ENCODE data around the gene GRM3. TPM values are rescaled to one million over a fixed set of nuclear protein-coding genes. Genes with fewer than 3 reads are reported as not detected.

The GRM3 gene
- total RNA-seq, 2 experiments from 2014 or later, result not detected

DNA sequence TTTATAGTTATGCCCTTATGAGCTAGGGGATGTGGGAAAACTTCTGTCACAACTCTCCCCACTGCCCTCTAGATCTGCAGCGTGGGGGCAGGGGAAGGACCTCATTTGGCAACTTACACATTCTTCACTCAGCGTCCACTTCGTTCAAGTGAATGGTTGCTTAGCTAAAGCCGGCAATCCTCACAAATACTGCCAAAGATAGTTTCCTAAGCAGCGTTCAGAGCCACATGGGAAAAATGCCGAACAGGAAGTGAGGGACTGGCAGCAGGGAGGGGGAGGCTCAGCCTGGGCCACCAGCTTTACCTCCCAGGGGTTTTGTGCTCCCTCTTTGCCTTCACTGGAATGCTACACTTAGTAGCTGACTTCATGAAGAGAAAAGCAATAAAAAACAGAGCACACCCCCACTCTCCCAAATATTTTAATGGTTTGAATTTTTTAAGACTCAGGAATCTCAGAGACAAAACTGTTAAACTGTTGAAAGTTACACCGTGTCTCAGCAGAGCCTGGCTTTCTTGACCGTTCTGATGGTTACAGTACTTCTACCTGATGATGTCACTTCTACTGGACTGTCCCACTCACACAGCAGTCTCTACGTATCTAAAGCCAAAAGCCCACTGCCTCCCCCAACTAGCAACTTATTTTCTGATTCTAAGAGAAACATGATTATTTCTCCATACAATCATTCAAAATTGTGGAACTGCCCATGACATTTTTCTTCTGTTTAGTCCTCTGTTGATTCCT is 10.4 kb downstream of the GRM3 start:
- no TSS peak for BruUV-seq (replicated peaks)
- no peaks in the 10 kb centered on the region for H4K20me1 ChIP-seq (ENCODE audit: insufficient read depth, low read length)
- DNase-seq (ENCODE audit: low spot score), result no peak
- TF ChIP-seq EZH2phosphoT487 (IDR thresholded peaks at IDR 0.05; ENCODE audit: borderline replicate concordance, low read depth, low read length), result no peak
- TF ChIP-seq, protein P1, sequence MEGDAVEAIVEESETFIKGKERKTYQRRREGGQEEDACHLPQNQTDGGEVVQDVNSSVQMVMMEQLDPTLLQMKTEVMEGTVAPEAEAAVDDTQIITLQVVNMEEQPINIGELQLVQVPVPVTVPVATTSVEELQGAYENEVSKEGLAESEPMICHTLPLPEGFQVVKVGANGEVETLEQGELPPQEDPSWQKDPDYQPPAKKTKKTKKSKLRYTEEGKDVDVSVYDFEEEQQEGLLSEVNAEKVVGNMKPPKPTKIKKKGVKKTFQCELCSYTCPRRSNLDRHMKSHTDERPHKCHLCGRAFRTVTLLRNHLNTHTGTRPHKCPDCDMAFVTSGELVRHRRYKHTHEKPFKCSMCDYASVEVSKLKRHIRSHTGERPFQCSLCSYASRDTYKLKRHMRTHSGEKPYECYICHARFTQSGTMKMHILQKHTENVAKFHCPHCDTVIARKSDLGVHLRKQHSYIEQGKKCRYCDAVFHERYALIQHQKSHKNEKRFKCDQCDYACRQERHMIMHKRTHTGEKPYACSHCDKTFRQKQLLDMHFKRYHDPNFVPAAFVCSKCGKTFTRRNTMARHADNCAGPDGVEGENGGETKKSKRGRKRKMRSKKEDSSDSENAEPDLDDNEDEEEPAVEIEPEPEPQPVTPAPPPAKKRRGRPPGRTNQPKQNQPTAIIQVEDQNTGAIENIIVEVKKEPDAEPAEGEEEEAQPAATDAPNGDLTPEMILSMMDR (conservative IDR thresholded peaks at IDR 0.05; ENCODE audit: low read length), result no peak
- no peaks in the 10 kb centered on the region for H3K36me3 ChIP-seq (ENCODE audit: insufficient read depth, low read length)
- H3K4me2 ChIP-seq (ENCODE audit: low read length), result no peak overlapping the region
- ChIA-PET POLR2A (interaction anchor here (0.7 kb wide), 1 partner anchor 342 kb away, joined by 3 read pairs; no protein-coding TSS in a partner anchor), CTCF (ENCODE audit: unreplicated experiment) (no interaction called here)
- H3K4me1 ChIP-seq (ENCODE audit: insufficient read depth, low read length, poor library complexity, severe bottlenecking), result no peaks in the 10 kb centered on the region
- no peaks in the 10 kb centered on the region for H3K79me2 ChIP-seq (ENCODE audit: insufficient read depth, low read depth, low read length)
- no peak overlapping the region for H3K27ac ChIP-seq (ENCODE audit: low read depth, low read length, poor library complexity, severe bottlenecking)
- intact Hi-C loops (cut with micrococcal nuclease; ENCODE audit: unreplicated experiment), result no loop called here
- no peaks in the 10 kb centered on the region for H3K9me3 ChIP-seq (ENCODE audit: low read length)
- H3K4me3 ChIP-seq (ENCODE audit: low read depth, low read length, poor library complexity, severe bottlenecking), result no peak overlapping the region
- no peaks in the 10 kb centered on the region for H3K9me2 ChIP-seq (ENCODE audit: insufficient read depth, low read length)
- no peak overlapping the region for H2AFZ ChIP-seq (ENCODE audit: low read length)

DNA sequence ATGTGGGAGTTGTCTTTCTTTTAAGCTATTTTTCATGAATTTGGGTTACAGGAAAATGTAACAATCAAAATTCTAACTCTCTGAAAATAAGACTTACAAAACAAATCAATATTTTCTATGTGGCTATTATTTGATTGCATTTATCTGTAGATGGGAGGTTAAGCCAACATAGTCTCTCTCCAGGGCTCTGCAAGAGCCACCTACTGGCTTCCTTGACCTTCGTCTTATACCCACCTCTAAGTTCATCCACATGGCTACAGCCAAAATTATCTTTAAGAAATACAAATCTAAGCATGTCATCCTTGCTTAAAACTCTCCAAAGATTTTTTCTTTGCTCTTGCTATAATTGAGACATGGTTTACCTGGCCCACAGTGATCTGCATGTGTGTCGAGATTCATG is 14.2 kb downstream of the GRM3 start:
- TF ChIP-seq, protein P1 (conservative IDR thresholded peaks at IDR 0.05; ENCODE audit: low read length), result no peak
- TF ChIP-seq EZH2phosphoT487 (IDR thresholded peaks at IDR 0.05; ENCODE audit: borderline replicate concordance, low read depth, low read length), result no peak
- Histone ChIP-seq H2AFZ (ENCODE audit: low read length) (no peak overlapping the region), H3K4me2 (ENCODE audit: low read length) (no peak overlapping the region), H3K9me3 (ENCODE audit: low read length) (no peaks in the 10 kb centered on the region), H3K36me3 (ENCODE audit: insufficient read depth, low read length) (no peaks in the 10 kb centered on the region), H3K79me2 (ENCODE audit: insufficient read depth, low read depth, low read length) (no peaks in the 10 kb centered on the region), H3K4me3 (ENCODE audit: low read depth, low read length, poor library complexity, severe bottlenecking) (no peak overlapping the region), H3K4me1 (ENCODE audit: insufficient read depth, low read length, poor library complexity, severe bottlenecking) (no peaks in the 10 kb centered on the region), H3K27ac (ENCODE audit: low read depth, low read length, poor library complexity, severe bottlenecking) (no peak overlapping the region), H4K20me1 (ENCODE audit: insufficient read depth, low read length) (no peaks in the 10 kb centered on the region), H3K9me2 (ENCODE audit: insufficient read depth, low read length) (no peaks in the 10 kb centered on the region)
- ChIA-PET CTCF (ENCODE audit: unreplicated experiment) (no interaction called here), POLR2A (interaction anchor here (0.6 to 1.0 kb wide), 4 partner anchors 12 to 143 kb away, joined by 3 to 8 read pairs (median 4); partner anchors contain the start of gene GRM3)
- no TSS peak for BruUV-seq (replicated peaks)
- DNase-seq (ENCODE audit: low spot score), result no peak
- intact Hi-C loops (cut with micrococcal nuclease; ENCODE audit: unreplicated experiment), result no loop called here

DNA sequence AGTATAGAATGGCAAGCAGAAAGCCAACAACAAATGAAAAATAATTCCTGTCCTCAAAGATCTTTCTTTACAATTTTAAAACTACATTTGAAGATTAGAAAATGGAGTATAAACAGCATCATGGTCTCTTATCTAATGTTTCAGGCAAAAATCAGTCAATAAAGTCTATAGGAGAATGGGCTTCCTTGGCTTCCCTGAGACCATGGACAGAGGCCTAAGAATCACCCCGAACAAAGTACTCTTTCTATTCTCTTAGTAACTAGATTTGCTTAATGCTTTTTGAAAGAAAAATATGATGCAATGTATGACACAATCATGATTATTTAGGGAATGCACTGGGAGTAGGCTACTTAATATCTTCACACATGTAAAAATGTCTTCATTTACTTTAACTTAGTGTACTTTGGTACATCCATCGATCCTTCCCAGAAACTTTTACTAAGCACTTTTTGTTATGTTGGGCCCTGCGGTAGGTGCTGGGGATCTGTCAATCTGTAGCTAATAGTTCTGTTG is 17.3 kb downstream of the GRM3 start:
- Histone ChIP-seq H2AFZ (ENCODE audit: low read length) (no peak overlapping the region), H3K36me3 (ENCODE audit: insufficient read depth, low read length) (no peaks in the 10 kb centered on the region), H3K4me2 (ENCODE audit: low read length) (no peak overlapping the region), H3K4me1 (ENCODE audit: insufficient read depth, low read length, poor library complexity, severe bottlenecking) (no peaks in the 10 kb centered on the region), H3K9me2 (ENCODE audit: insufficient read depth, low read length) (no peaks in the 10 kb centered on the region), H3K79me2 (ENCODE audit: insufficient read depth, low read depth, low read length) (no peaks in the 10 kb centered on the region), H4K20me1 (ENCODE audit: insufficient read depth, low read length) (no peaks in the 10 kb centered on the region), H3K27ac (ENCODE audit: low read depth, low read length, poor library complexity, severe bottlenecking) (no peak overlapping the region), H3K9me3 (ENCODE audit: low read length) (no peaks in the 10 kb centered on the region), H3K4me3 (ENCODE audit: low read depth, low read length, poor library complexity, severe bottlenecking) (no peak overlapping the region)
- no TSS peak for BruUV-seq (replicated peaks)
- POLR2A ChIA-PET, result interaction anchor here (0.6 to 0.7 kb wide), 2 partner anchors 935 to 1240 kb away, joined by 3 to 4 read pairs; no protein-coding TSS in a partner anchor
- no peak for DNase-seq (ENCODE audit: low spot score)
- intact Hi-C loops (cut with micrococcal nuclease; ENCODE audit: unreplicated experiment), result no loop called here
- TF ChIP-seq, protein P1 (conservative IDR thresholded peaks at IDR 0.05; ENCODE audit: low read length), result no peak
- TF ChIP-seq EZH2phosphoT487 (IDR thresholded peaks at IDR 0.05; ENCODE audit: borderline replicate concordance, low read depth, low read length), result no peak
- CTCF ChIA-PET (ENCODE audit: unreplicated experiment), result no interaction called here

Data from OCI-LY7 (cell line).